IPS-NIHi7 (cell line): ENCODE results near the gene EGFL6.

ENCODE experiments used
- DNase-seq: peaks from one replicate; pipeline ENCODE4 v3.0.0; 2012; ENCODE audit warnings: mixed read lengths; ENCODE audit errors: extremely low spot score

EGFL6 gene

GRCh38 chrX:13569479-13570260 lies at the start of gene EGFL6:
TSS of gene EGFL6 (plus strand) at chrX:13569601. CDS start at chrX:13569862, 261 bp downstream.
- DNase-seq, result peak; percentile 42

GRCh38 chrX:13520351-13520750 lies 49.0 kb upstream of the EGFL6 start:
- no peak for DNase-seq

- no peak for DNase-seq
Measured at GRCh38 chrX:13520936-13521335, 48.5 kb upstream of the EGFL6 start.

GRCh38 chrX:13522811-13523210 lies 46.6 kb upstream of the EGFL6 start:
- no peak for DNase-seq

- no peak for DNase-seq
Measured at GRCh38 chrX:13533726-13534125, 35.7 kb upstream of the EGFL6 start.

GRCh38 chrX:13535376-13536165 lies 33.8 kb upstream of the EGFL6 start:
- no peak for DNase-seq

GRCh38 chrX:13536551-13536950 lies 32.9 kb upstream of the EGFL6 start:
- no peak for DNase-seq

GRCh38 chrX:13538414-13538813 lies 31.0 kb upstream of the EGFL6 start:
- DNase-seq, result no peak

- no peak for DNase-seq
Measured at GRCh38 chrX:13540602-13541001, 28.8 kb upstream of the EGFL6 start.

GRCh38 chrX:13545726-13546125 lies 23.7 kb upstream of the EGFL6 start:
- DNase-seq, result no peak

GRCh38 chrX:13547671-13548070 lies 21.7 kb upstream of the EGFL6 start:
- DNase-seq, result no peak

GRCh38 chrX:13550346-13550745 lies 19.1 kb upstream of the EGFL6 start:
- DNase-seq, result no peak

- DNase-seq, result no peak
Measured at GRCh38 chrX:13551610-13552009, 17.8 kb upstream of the EGFL6 start.

- DNase-seq, result no peak
Measured at GRCh38 chrX:13552892-13553291, 16.5 kb upstream of the EGFL6 start.

- DNase-seq, result no peak
Measured at GRCh38 chrX:13565511-13565910, 3.9 kb upstream of the EGFL6 start.

- DNase-seq, result no peak
Measured at GRCh38 chrX:13570261-13570605, 832 bp downstream of the EGFL6 start.

GRCh38 chrX:13571136-13571535 lies 1.7 kb downstream of the EGFL6 start:
- DNase-seq, result no peak

GRCh38 chrX:13574600-13574999 lies 5.2 kb downstream of the EGFL6 start:
- no peak for DNase-seq

- no peak for DNase-seq
Measured at GRCh38 chrX:13579661-13580060, 10.3 kb downstream of the EGFL6 start.

- DNase-seq, result no peak
Measured at GRCh38 chrX:13581554-13581953, 12.2 kb downstream of the EGFL6 start.

GRCh38 chrX:13587786-13588477 lies 18.5 kb downstream of the EGFL6 start:
- DNase-seq, result no peak

GRCh38 chrX:13590207-13590606 lies 20.8 kb downstream of the EGFL6 start:
- DNase-seq, result no peak

GRCh38 chrX:13590914-13591313 lies 21.5 kb downstream of the EGFL6 start:
- DNase-seq, result no peak
